Measurements from ENCODE around the gene PNRC1.
"Not testable (repeated sequence)": the region's sequence is repeated elsewhere in the genome, so short reads cannot be mapped to it uniquely, and the experiment has no call there.

PNRC1 gene

GRCh38 chr6:89059227-89059626 is 21.3 kb upstream of the PNRC1 start:
- DNase-seq = no peak

GRCh38 chr6:89063881-89064280 is 16.7 kb upstream of the PNRC1 start:
- DNase-seq = no peak

- not testable (repeated sequence) for DNase-seq
Measured at GRCh38 chr6:89064931-89065330, 15.6 kb upstream of the PNRC1 start.

GRCh38 chr6:89066121-89066520 is 14.4 kb upstream of the PNRC1 start:
- not testable (repeated sequence) for DNase-seq

GRCh38 chr6:89066940-89067646 is 13.5 kb upstream of the PNRC1 start:
- peak; percentile 63 to 69 (median 67) for DNase-seq

- DNase-seq = peak in 1 of 3 donors; percentile 23
Measured at GRCh38 chr6:89067796-89068195, 12.8 kb upstream of the PNRC1 start.

GRCh38 chr6:89068695-89069094 is 11.9 kb upstream of the PNRC1 start:
- no peak for DNase-seq

GRCh38 chr6:89069536-89070163 is 10.9 kb upstream of the PNRC1 start:
- DNase-seq = no peak

GRCh38 chr6:89071036-89071435 is 9.5 kb upstream of the PNRC1 start:
- DNase-seq = no peak

- DNase-seq = peak; percentile 59 to 78 (median 77)
Measured at GRCh38 chr6:89073014-89073620, 7.4 kb upstream of the PNRC1 start.

- DNase-seq = no peak
Measured at GRCh38 chr6:89073840-89074239, 6.7 kb upstream of the PNRC1 start.

- peak; percentile 74 to 83 (median 79) for DNase-seq
Measured at GRCh38 chr6:89079511-89080234, 878 bp upstream of the PNRC1 start.

- DNase-seq = no peak
Measured at GRCh38 chr6:89081129-89081422, 525 bp downstream of the PNRC1 start.

- peak; percentile 97 to 99 (median 97) for DNase-seq
Measured at GRCh38 chr6:89081423-89082322, 1.1 kb downstream of the PNRC1 start.

GRCh38 chr6:89082486-89082891 is 1.9 kb downstream of the PNRC1 start:
- peak; percentile 37 to 56 (median 50) for DNase-seq

GRCh38 chr6:89084542-89084941 is 4.0 kb downstream of the PNRC1 start:
- peak in 1 of 3 donors; percentile 16 for DNase-seq

- peak; percentile 11 to 38 (median 37) for DNase-seq
Measured at GRCh38 chr6:89084954-89085353, 4.4 kb downstream of the PNRC1 start.

GRCh38 chr6:89085409-89086205 is 5.1 kb downstream of the PNRC1 start:
- DNase-seq = peak; percentile 22 to 56 (median 44)

- DNase-seq = peak; percentile 51 to 68 (median 67)
Measured at GRCh38 chr6:89087881-89088280, 7.3 kb downstream of the PNRC1 start.

GRCh38 chr6:89098461-89098860 is 17.9 kb downstream of the PNRC1 start:
- no peak for DNase-seq

- DNase-seq = no peak
Measured at GRCh38 chr6:89100114-89100513, 19.6 kb downstream of the PNRC1 start.

- peak; percentile 36 to 67 (median 53) for DNase-seq
Measured at GRCh38 chr6:89110284-89110683, 29.7 kb downstream of the PNRC1 start.

Measured in suppressor macrophage treated with lipopolysaccharide for 1 hour (primary cell).